ENCODE measurements around the gene TM4SF18. TPM values are rescaled to one million over a fixed set of nuclear protein-coding genes. Genes with fewer than 3 reads are reported as not detected.

The TM4SF18 gene
- total RNA-seq, 1 experiment from 2014 or later: 9.8 TPM

DNA sequence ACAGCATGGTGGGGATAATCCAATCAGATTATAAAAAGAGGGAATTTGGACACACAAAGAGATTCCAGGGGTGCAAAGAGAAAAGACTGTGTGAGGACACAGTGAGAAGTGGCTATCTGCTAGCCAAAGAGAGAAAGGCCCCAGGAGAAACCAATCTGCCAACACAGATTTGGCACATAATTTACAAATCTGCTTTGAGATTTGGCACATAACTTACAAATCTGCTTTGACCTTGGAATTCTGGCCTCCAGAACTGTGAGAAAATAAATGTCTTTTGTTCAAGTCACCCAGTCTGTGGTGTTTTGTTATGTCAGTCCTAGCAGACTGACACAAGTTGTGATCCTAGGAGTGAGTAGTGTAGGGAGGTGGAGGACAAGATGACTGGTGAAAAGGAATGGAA lies 3.5 kb upstream of the TM4SF18 start:
- Histone ChIP-seq H2BK12ac (ENCODE audit: insufficient read length, low read depth, low read length) (no peak overlapping the region), H4K8ac (replicated peaks; ENCODE audit: insufficient read length, low read depth, low read length) (no peak overlapping the region), H3K18ac (ENCODE audit: insufficient read length, low read depth, low read length) (no peak overlapping the region), H2BK5ac (ENCODE audit: insufficient read length, low read length) (no peak overlapping the region), H3K79me1 (ENCODE audit: insufficient read depth, low read depth, low read length, poor library complexity, severe bottlenecking) (no peaks in the 10 kb centered on the region), H3K4me1 (ENCODE audit: insufficient read depth, low read length) (peaks cover 2% of the 10 kb centered on the region; the same call in 1 of the 2 replicates), H2BK120ac (ENCODE audit: low read depth, low read length, poor library complexity, severe bottlenecking) (no peak overlapping the region), H2AK5ac (ENCODE audit: insufficient read length, low read length) (no peak overlapping the region), H4K20me1 (ENCODE audit: control insufficient read depth, insufficient read depth, insufficient read length) (no peaks in the 10 kb centered on the region), H3K27ac (ENCODE audit: insufficient read length, low read depth, low read length) (no peak overlapping the region), H2BK15ac (ENCODE audit: low read depth, low read length) (no peak overlapping the region), H4K5ac (ENCODE audit: insufficient read length, low read depth, low read length) (no peak overlapping the region), H3K23ac (ENCODE audit: insufficient read length, low read depth, low read length) (no peak overlapping the region), H3K4me2 (ENCODE audit: insufficient read depth, insufficient read length, low read length) (no peak overlapping the region), H3K9me3 (ENCODE audit: control insufficient read depth, low read depth, low read length) (no peaks in the 10 kb centered on the region), H4K91ac (ENCODE audit: insufficient read length, low read depth, low read length) (no peak overlapping the region), H3T11ph (ENCODE audit: low read length) (no peak overlapping the region), H3K23me2 (ENCODE audit: insufficient read length, low read depth, low read length, poor library complexity, severe bottlenecking) (no peaks in the 10 kb centered on the region), H3K27me3 (ENCODE audit: insufficient read depth, low read length) (no peaks in the 10 kb centered on the region), H3K79me2 (ENCODE audit: insufficient read depth, low read length) (no peaks in the 10 kb centered on the region), H3K9ac (ENCODE audit: extremely low read depth, insufficient read length, low read length) (no peak overlapping the region), H3K4ac (ENCODE audit: low read depth, low read length) (no peak overlapping the region), H3K56ac (ENCODE audit: insufficient read length, low read depth, low read length) (no peak overlapping the region), H2AFZ (ENCODE audit: low read length) (no peak overlapping the region), H2BK20ac (ENCODE audit: low read depth, low read length, poor library complexity, severe bottlenecking) (no peak overlapping the region), H3K14ac (ENCODE audit: insufficient read depth, low read length) (no peak overlapping the region)
- H3K27ac Mint-ChIP-seq: no peak overlapping the region
- no peaks in the 10 kb centered on the region for H3K36me3 Mint-ChIP-seq (ENCODE audit: insufficient read depth in 1 of 3, low read depth in 3 of 3)
- H3K4me3 Mint-ChIP-seq: no peak overlapping the region
- DNase-seq: no peak
- H3K4me1 Mint-ChIP-seq: peaks cover 23 to 32% of the 10 kb centered on the region in 2 experiments
- TF ChIP-seq, protein P1, sequence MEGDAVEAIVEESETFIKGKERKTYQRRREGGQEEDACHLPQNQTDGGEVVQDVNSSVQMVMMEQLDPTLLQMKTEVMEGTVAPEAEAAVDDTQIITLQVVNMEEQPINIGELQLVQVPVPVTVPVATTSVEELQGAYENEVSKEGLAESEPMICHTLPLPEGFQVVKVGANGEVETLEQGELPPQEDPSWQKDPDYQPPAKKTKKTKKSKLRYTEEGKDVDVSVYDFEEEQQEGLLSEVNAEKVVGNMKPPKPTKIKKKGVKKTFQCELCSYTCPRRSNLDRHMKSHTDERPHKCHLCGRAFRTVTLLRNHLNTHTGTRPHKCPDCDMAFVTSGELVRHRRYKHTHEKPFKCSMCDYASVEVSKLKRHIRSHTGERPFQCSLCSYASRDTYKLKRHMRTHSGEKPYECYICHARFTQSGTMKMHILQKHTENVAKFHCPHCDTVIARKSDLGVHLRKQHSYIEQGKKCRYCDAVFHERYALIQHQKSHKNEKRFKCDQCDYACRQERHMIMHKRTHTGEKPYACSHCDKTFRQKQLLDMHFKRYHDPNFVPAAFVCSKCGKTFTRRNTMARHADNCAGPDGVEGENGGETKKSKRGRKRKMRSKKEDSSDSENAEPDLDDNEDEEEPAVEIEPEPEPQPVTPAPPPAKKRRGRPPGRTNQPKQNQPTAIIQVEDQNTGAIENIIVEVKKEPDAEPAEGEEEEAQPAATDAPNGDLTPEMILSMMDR (conservative IDR thresholded peaks at IDR 0.05): no peak
- H3K27me3 Mint-ChIP-seq (ENCODE audit: low read depth): no peaks in the 10 kb centered on the region
- H3K9me3 Mint-ChIP-seq: no peaks in the 10 kb centered on the region

Measured in H9 (cell line).